Activated CD8-positive, alpha-beta T cell treated with anti-CD3 and anti-CD28 coated beads for 36 hours (primary cell): ENCODE results near the gene UNK. TPM values are rescaled to one million over a fixed set of nuclear protein-coding genes. Genes with fewer than 3 reads are reported as not detected.
A peak's percentile ranks its signal among the peaks of the same experiment; 100 is the strongest.
"Not testable (repeated sequence)": the region's sequence is repeated elsewhere in the genome, so short reads cannot be mapped to it uniquely, and the experiment has no call there.

Source experiments
- ATAC-seq: fragments of 200-7000 bp; cut with Tn5 transposase; one replicate; pipeline ENCODE4 v1.10.0; 2021; ENCODE audit warnings: mild to moderate bottlenecking, moderate library complexity
- CTCF ChIA-PET: fragments of 350-600 bp; sonication (Branson Sonifier 250); formaldehyde crosslinking; loops from one replicate; lab custom pipeline; 2021; ENCODE audit warnings: antibody characterized with exemption; lab: Charles Lee
- POLR2A ChIA-PET: fragments of 350-600 bp; sonication (Branson Sonifier 250); formaldehyde crosslinking; loops from one replicate; lab custom pipeline; 2021; ENCODE audit warnings: antibody characterized with exemption; lab: Charles Lee
- DNase-seq: peaks from one replicate; pipeline ENCODE4 v3.0.0-alpha.2; 2020
- H3K27ac Mint-ChIP-seq: one replicate; pipeline ENCODE4 v1.8.0; 2021; ENCODE audit warnings: mild to moderate bottlenecking, mixed read lengths
- H3K27me3 Mint-ChIP-seq: one replicate; pipeline ENCODE4 v1.8.0; 2021; ENCODE audit warnings: mixed read lengths
- H3K36me3 Mint-ChIP-seq: one replicate; pipeline ENCODE4 v1.8.0; 2021; ENCODE audit warnings: low read depth, mixed read lengths
- H3K4me1 Mint-ChIP-seq: one replicate; pipeline ENCODE4 v1.8.0; 2021; ENCODE audit warnings: low read depth, mixed read lengths
- H3K4me3 Mint-ChIP-seq: one replicate; pipeline ENCODE4 v1.8.0; 2021; ENCODE audit warnings: mild to moderate bottlenecking, moderate library complexity, mixed read lengths
- H3K9me3 Mint-ChIP-seq: one replicate; pipeline ENCODE4 v1.8.0; 2021; ENCODE audit warnings: mixed read lengths
- intact Hi-C: fragments of 100-400 bp; cut with micrococcal nuclease; formaldehyde crosslinking; loops from one replicate; pipeline ENCODE4 v1.10.0; 2022
- total RNA-seq, 2 experiments: library from RNA; stranded (reverse); gene quantifications; one replicate each; pipeline ENCODE4 v1.2.3, GENCODE V29; 2021
- TF ChIP-seq, protein P1 (sequence below): fragments of 200-600 bp; IDR thresholded peaks from one replicate; pipeline ENCODE4 v1.8.0; 2022; ENCODE audit warnings: antibody characterized with exemption, mild to moderate bottlenecking

UNK gene
- total RNA-seq, 2 experiments from 2014 or later = 26.4 to 26.6 TPM

- Mint-ChIP-seq H3K27me3 (no peaks in the 10 kb centered on the region), H3K9me3 (no peaks in the 10 kb centered on the region), H3K4me1 (peaks cover 33% of the 10 kb centered on the region), H3K27ac (peak overlapping the region; percentile 92), H3K4me3 (no peak overlapping the region), H3K36me3 (peaks cover 2% of the 10 kb centered on the region)
- ATAC-seq (no peak), DNase-seq (peak; percentile 44)
- TF ChIP-seq, protein P1, sequence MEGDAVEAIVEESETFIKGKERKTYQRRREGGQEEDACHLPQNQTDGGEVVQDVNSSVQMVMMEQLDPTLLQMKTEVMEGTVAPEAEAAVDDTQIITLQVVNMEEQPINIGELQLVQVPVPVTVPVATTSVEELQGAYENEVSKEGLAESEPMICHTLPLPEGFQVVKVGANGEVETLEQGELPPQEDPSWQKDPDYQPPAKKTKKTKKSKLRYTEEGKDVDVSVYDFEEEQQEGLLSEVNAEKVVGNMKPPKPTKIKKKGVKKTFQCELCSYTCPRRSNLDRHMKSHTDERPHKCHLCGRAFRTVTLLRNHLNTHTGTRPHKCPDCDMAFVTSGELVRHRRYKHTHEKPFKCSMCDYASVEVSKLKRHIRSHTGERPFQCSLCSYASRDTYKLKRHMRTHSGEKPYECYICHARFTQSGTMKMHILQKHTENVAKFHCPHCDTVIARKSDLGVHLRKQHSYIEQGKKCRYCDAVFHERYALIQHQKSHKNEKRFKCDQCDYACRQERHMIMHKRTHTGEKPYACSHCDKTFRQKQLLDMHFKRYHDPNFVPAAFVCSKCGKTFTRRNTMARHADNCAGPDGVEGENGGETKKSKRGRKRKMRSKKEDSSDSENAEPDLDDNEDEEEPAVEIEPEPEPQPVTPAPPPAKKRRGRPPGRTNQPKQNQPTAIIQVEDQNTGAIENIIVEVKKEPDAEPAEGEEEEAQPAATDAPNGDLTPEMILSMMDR = peak; percentile 53
- ChIA-PET CTCF (interaction anchor here (0.6 to 3.5 kb wide), 17 partner anchors 8 to 107 kb away, joined by 3 to 45 read pairs (median 5); partner anchors contain the start of genes GALK1, TRIM47 and TRIM65), POLR2A (interaction anchor here (0.7 to 9.2 kb wide), 13 partner anchors 9 to 103 kb away, joined by 3 to 72 read pairs (median 7); partner anchors contain the start of genes TRIM47, TRIM65, UNC13D and UNK)
- intact Hi-C loops = no loop called here
Measured at GRCh38 chr17:75856062-75856756, 71.6 kb downstream of the UNK start.

DNA sequence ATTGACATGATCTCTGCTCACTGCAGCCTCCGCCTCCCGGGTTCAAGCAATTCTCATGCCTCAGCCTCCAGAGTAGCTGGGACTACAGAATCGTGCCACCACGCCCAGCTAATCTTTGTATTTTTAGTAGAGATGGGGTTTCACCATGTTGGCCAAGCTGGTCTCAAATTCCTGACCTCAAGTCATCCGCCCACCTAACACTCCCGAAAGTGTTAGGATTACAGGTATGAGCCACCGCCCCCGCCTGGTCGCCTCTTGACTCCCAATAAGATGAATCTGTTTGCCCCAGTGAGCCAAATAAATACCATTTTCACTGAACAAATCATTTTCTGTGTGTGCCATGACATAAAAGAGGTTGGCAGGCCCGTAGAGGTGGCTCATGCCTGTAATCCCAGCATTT lies 74.8 kb downstream of the UNK start:
- H3K27ac Mint-ChIP-seq, ATAC-seq, H3K9me3 Mint-ChIP-seq, H3K4me3 Mint-ChIP-seq, intact Hi-C loops, H3K27me3 Mint-ChIP-seq, H3K36me3 Mint-ChIP-seq: not testable (repeated sequence)
- peaks cover 27% of the 10 kb centered on the region for H3K4me1 Mint-ChIP-seq
- ChIA-PET POLR2A (interaction anchor here (1.5 to 9.2 kb wide), 2 partner anchors 17 to 80 kb away, joined by 4 to 72 read pairs; partner anchors contain the start of gene TRIM47), CTCF (interaction anchor here (0.9 to 6.7 kb wide), 4 partner anchors 12 to 106 kb away, joined by 3 to 107 read pairs (median 8); no protein-coding TSS in a partner anchor)
- DNase-seq = peak; percentile 26

- H3K9me3 Mint-ChIP-seq = no peaks in the 10 kb centered on the region
- H3K27me3 Mint-ChIP-seq = no peaks in the 10 kb centered on the region
- ATAC-seq (no peak), DNase-seq (no peak)
- H3K36me3 Mint-ChIP-seq = no peaks in the 10 kb centered on the region
- H3K4me1 Mint-ChIP-seq = peaks cover 31% of the 10 kb centered on the region
- H3K4me3 Mint-ChIP-seq = no peak overlapping the region
- TF ChIP-seq, protein P1 = no peak
- no peak overlapping the region for H3K27ac Mint-ChIP-seq
- intact Hi-C loops = no loop called here
- CTCF ChIA-PET = interaction anchor here (0.6 to 6.7 kb wide), 22 partner anchors 11 to 153 kb away, joined by 3 to 107 read pairs (median 7); partner anchors contain the start of genes CDK3, GALK1, TRIM47 and TRIM65
- POLR2A ChIA-PET = interaction anchor here (1.0 to 9.2 kb wide), 4 partner anchors 14 to 117 kb away, joined by 3 to 72 read pairs (median 4); partner anchors contain the start of genes ACOX1, TEN1 and TRIM47
Measured at GRCh38 chr17:75861927-75862317, 77.3 kb downstream of the UNK start.

DNA sequence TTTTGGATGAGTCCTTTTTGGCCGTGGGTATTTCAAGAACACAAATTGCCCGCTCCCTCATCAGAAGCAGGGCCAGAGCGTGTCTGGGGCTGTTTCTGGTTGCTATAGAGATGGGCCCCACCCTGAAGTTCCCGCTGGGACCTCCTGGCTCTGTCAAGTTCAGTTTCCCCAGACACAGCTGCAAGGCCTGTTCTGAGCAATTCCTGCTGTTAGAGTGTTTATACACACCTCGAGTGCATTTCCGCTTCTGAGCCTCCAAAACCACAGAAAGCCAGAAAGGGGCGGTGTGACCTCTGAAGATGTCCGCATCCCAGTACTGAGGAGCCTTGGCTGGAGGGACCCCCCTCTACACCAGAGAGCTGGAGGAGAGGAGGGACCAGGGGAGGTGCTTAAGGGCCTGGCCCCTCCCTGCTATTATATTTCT lies 79.9 kb downstream of the UNK start:
- ATAC-seq (peak; percentile 78), DNase-seq (peak; percentile 71)
- no peaks in the 10 kb centered on the region for H3K36me3 Mint-ChIP-seq
- peak overlapping the region; percentile 78 for H3K27ac Mint-ChIP-seq
- ChIA-PET CTCF (interaction anchor here (0.9 to 4.6 kb wide), 8 partner anchors 9 to 141 kb away, joined by 3 to 47 read pairs (median 4); partner anchors contain the start of genes UNC13D and WBP2), POLR2A (interaction anchor here (0.7 to 1.8 kb wide), 3 partner anchors 9 to 85 kb away, joined by 3 to 16 read pairs (median 8); partner anchors contain the start of gene WBP2)
- H3K4me3 Mint-ChIP-seq = no peak overlapping the region
- intact Hi-C loops = no loop called here
- TF ChIP-seq, protein P1 = no peak
- H3K27me3 Mint-ChIP-seq = no peaks in the 10 kb centered on the region
- H3K9me3 Mint-ChIP-seq = no peaks in the 10 kb centered on the region
- H3K4me1 Mint-ChIP-seq = peaks cover 17% of the 10 kb centered on the region

DNA sequence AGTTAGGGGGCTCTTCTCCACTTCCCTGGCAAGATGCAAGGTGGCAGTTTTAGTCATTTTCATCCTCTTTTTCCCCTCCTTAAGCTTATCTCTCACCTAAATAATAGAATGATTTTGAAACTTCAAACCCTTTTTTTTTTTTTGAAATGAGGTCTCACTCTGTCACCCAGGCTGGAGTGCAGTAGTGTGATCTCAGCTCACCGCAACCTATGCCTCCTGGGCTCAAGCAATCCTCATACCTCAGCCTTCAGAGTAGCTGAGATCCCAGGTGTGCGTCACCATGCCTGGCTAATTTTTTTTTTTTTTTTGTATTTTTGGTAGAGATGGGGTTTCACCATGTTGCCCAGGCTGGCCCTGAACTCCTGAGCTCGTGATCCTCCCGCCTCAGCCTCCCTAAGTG lies 80.3 kb downstream of the UNK start:
- H3K36me3 Mint-ChIP-seq, intact Hi-C loops, H3K27me3 Mint-ChIP-seq, H3K9me3 Mint-ChIP-seq, H3K4me3 Mint-ChIP-seq: not testable (repeated sequence)
- Mint-ChIP-seq H3K4me1 (peaks cover 17% of the 10 kb centered on the region), H3K27ac (peak overlapping the region; percentile 78)
- peak; percentile 35 for DNase-seq
- ChIA-PET POLR2A (interaction anchor here (0.7 to 1.8 kb wide), 3 partner anchors 9 to 86 kb away, joined by 3 to 16 read pairs (median 8); partner anchors contain the start of gene WBP2), CTCF (interaction anchor here (0.9 to 3.8 kb wide), 7 partner anchors 9 to 141 kb away, joined by 3 to 11 read pairs (median 3); partner anchors contain the start of gene WBP2)
- peak; percentile 60 for ATAC-seq

- intact Hi-C loops, H3K27me3 Mint-ChIP-seq, ATAC-seq, H3K9me3 Mint-ChIP-seq, H3K4me3 Mint-ChIP-seq, H3K36me3 Mint-ChIP-seq, DNase-seq: not testable (repeated sequence)
- POLR2A ChIA-PET = interaction anchor here (0.7 to 1.8 kb wide), 3 partner anchors 9 to 87 kb away, joined by 3 to 16 read pairs (median 8); partner anchors contain the start of gene WBP2
- CTCF ChIA-PET = interaction anchor here (1.1 to 3.8 kb wide), 5 partner anchors 8 to 79 kb away, joined by 3 to 11 read pairs (median 3); partner anchors contain the start of gene WBP2
- Mint-ChIP-seq H3K27ac (peak overlapping the region; percentile 78), H3K4me1 (peaks cover 17% of the 10 kb centered on the region)
Measured at GRCh38 chr17:75865404-75866188, 81.0 kb downstream of the UNK start.

DNA sequence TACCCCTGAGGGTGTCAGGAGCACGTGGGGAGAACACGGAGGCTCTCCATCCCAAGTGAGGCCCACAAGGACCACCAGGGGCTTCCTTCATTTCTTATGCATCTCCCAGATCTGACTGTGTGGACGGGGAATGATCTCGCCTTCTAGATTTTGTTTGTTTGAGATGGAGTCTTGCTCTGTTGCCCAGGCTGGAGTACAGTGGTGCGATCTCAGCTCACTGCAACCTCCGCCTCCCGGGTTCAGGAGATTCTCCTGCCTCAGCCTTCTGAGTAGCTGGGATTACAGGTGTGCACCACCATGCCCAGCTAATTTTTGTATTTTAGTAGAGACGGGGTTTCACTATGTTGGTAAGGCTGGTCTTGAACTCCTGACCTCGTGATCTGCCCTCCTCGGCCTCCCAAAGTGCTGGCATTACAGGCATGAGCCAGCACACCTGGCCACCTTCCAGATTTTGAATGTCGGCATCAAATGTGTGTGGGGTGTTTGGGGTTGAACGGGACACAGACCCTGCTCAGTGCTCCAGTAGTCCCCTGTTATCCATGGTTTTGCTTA lies 84.2 kb downstream of the UNK start:
- H3K36me3 Mint-ChIP-seq, ATAC-seq, H3K4me3 Mint-ChIP-seq, POLR2A ChIA-PET, H3K27me3 Mint-ChIP-seq, H3K9me3 Mint-ChIP-seq, intact Hi-C loops, H3K27ac Mint-ChIP-seq, DNase-seq: not testable (repeated sequence)
- H3K4me1 Mint-ChIP-seq = peaks cover 27% of the 10 kb centered on the region
- CTCF ChIA-PET = interaction anchor here (1.0 to 9.5 kb wide), 4 partner anchors 8 to 105 kb away, joined by 3 to 107 read pairs (median 6); no protein-coding TSS in a partner anchor
